ENCODE data around the gene DLL1. TPM values are rescaled to one million over a fixed set of nuclear protein-coding genes. Genes with fewer than 3 reads are reported as not detected.

DLL1 gene
- total RNA-seq, 1 donor: 0.36 TPM

GRCh38 chr6:170288091-170288631, 2.7 kb downstream of the DLL1 start:
- TF ChIP-seq CTCF (IDR thresholded peaks at IDR 0.05; ENCODE audit: extremely low read depth, low read depth, low read length): no peak
- no peak overlapping the region for H3K4me2 ChIP-seq (ENCODE audit: insufficient read depth, low read length)

DNA sequence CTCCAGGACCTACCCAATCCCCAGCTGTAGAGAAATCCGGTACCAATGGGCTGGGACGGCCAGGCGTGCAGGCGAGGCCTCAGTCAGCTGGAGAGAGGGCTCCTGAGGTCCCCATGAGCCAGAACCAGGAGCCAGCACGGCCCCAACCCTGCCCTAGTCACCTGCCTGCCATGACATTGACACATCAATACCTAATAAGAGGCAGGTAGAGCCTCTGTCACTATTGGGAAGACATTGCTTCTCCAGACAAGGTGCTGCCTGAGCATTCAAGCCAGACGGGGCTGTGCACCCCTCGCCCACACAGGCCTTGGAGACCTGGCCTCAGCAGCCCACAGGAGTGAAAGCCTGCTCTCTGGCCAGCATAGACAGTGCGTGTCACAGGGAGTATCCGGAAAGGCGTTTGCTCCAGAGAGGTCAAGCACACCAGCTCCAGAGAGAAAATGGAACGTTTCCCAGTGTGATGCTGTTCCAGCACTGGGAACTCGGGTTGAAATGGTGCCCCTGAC, 3.5 kb downstream of the DLL1 start:
- no peaks in the 10 kb centered on the region for H3K36me3 ChIP-seq (ENCODE audit: insufficient read depth, low read length)
- H3K4me2 ChIP-seq (ENCODE audit: insufficient read depth, low read length): no peak overlapping the region
- H3K9me3 ChIP-seq (ENCODE audit: low read depth, low read length): no peaks in the 10 kb centered on the region
- H3K79me2 ChIP-seq (ENCODE audit: insufficient read depth, low read length): no peaks in the 10 kb centered on the region
- H3K27ac ChIP-seq (ENCODE audit: low read depth, low read length): no peak overlapping the region
- no peak for TF ChIP-seq CTCF (IDR thresholded peaks at IDR 0.05; ENCODE audit: extremely low read depth, low read depth, low read length)
- DNase-seq (ENCODE audit: insufficient read length, low spot score, missing footprints): peak; percentile 64
- H4K20me1 ChIP-seq (ENCODE audit: insufficient read depth, low read length): no peaks in the 10 kb centered on the region
- no peak overlapping the region for H3K4me3 ChIP-seq (ENCODE audit: insufficient read depth, low read length)
- H3K4me1 ChIP-seq (ENCODE audit: insufficient read depth, low read length): no peaks in the 10 kb centered on the region
- no peak overlapping the region for H2AFZ ChIP-seq (ENCODE audit: low read length)
- peaks cover 51% of the 10 kb centered on the region for H3K27me3 ChIP-seq (ENCODE audit: insufficient read depth, low read length)

More at GRCh38 chr6:170288091-170288631, 2.7 kb downstream of the DLL1 start:
- no peaks in the 10 kb centered on the region for H3K4me1 ChIP-seq (ENCODE audit: insufficient read depth, low read length)
- no peaks in the 10 kb centered on the region for H3K9me3 ChIP-seq (ENCODE audit: low read depth, low read length)
- no peak overlapping the region for H3K27ac ChIP-seq (ENCODE audit: low read depth, low read length)
- peak; percentile 65 for DNase-seq (ENCODE audit: insufficient read length, low spot score, missing footprints)
- no peaks in the 10 kb centered on the region for H4K20me1 ChIP-seq (ENCODE audit: insufficient read depth, low read length)
- H3K27me3 ChIP-seq (ENCODE audit: insufficient read depth, low read length): peaks cover 58% of the 10 kb centered on the region
- H3K36me3 ChIP-seq (ENCODE audit: insufficient read depth, low read length): no peaks in the 10 kb centered on the region
- H3K79me2 ChIP-seq (ENCODE audit: insufficient read depth, low read length): no peaks in the 10 kb centered on the region
- no peak overlapping the region for H2AFZ ChIP-seq (ENCODE audit: low read length)
- H3K4me3 ChIP-seq (ENCODE audit: insufficient read depth, low read length): no peak overlapping the region

- no peaks in the 10 kb centered on the region for H3K9me3 ChIP-seq (ENCODE audit: low read depth, low read length)
- no peaks in the 10 kb centered on the region for H4K20me1 ChIP-seq (ENCODE audit: insufficient read depth, low read length)
- H3K4me1 ChIP-seq (ENCODE audit: insufficient read depth, low read length): no peaks in the 10 kb centered on the region
- H3K79me2 ChIP-seq (ENCODE audit: insufficient read depth, low read length): no peaks in the 10 kb centered on the region
- peaks cover 46% of the 10 kb centered on the region for H3K27me3 ChIP-seq (ENCODE audit: insufficient read depth, low read length)
- peak; percentile 62 for DNase-seq (ENCODE audit: insufficient read length, low spot score, missing footprints)
- H3K4me2 ChIP-seq (ENCODE audit: insufficient read depth, low read length): no peak overlapping the region
- TF ChIP-seq CTCF (IDR thresholded peaks at IDR 0.05; ENCODE audit: extremely low read depth, low read depth, low read length): no peak
- H2AFZ ChIP-seq (ENCODE audit: low read length): no peak overlapping the region
- H3K4me3 ChIP-seq (ENCODE audit: insufficient read depth, low read length): no peak overlapping the region
- H3K36me3 ChIP-seq (ENCODE audit: insufficient read depth, low read length): no peaks in the 10 kb centered on the region
- no peak overlapping the region for H3K27ac ChIP-seq (ENCODE audit: low read depth, low read length)
These were observed 4.0 kb downstream of the DLL1 start for GRCh38 chr6:170286934-170287265.

- TF ChIP-seq CTCF (IDR thresholded peaks at IDR 0.05; ENCODE audit: extremely low read depth, low read depth, low read length): no peak
- peaks cover 41% of the 10 kb centered on the region for H3K27me3 ChIP-seq (ENCODE audit: insufficient read depth, low read length)
- no peaks in the 10 kb centered on the region for H4K20me1 ChIP-seq (ENCODE audit: insufficient read depth, low read length)
- H3K79me2 ChIP-seq (ENCODE audit: insufficient read depth, low read length): no peaks in the 10 kb centered on the region
- H3K4me2 ChIP-seq (ENCODE audit: insufficient read depth, low read length): no peak overlapping the region
- H3K36me3 ChIP-seq (ENCODE audit: insufficient read depth, low read length): no peaks in the 10 kb centered on the region
- H3K9me3 ChIP-seq (ENCODE audit: low read depth, low read length): no peaks in the 10 kb centered on the region
- H3K4me1 ChIP-seq (ENCODE audit: insufficient read depth, low read length): no peaks in the 10 kb centered on the region
- H3K4me3 ChIP-seq (ENCODE audit: insufficient read depth, low read length): no peak overlapping the region
- H3K27ac ChIP-seq (ENCODE audit: low read depth, low read length): no peak overlapping the region
- no peak overlapping the region for H2AFZ ChIP-seq (ENCODE audit: low read length)
- no peak for DNase-seq (ENCODE audit: insufficient read length, low spot score, missing footprints)
These were observed 4.5 kb downstream of the DLL1 start for GRCh38 chr6:170286246-170286933.
